Tibial nerve (tissue), 4 donors: ENCODE results near the gene BAIAP2L1.

Source experiments
- EP300 ChIP-seq, 2 donors: sonication (generic); formaldehyde crosslinking; IDR thresholded peaks; one replicate each; pipeline ENCODE4 v1.6.1; 2017; ENCODE audit warnings: antibody characterized with exemption in 2 of 2, mild to moderate bottlenecking in 1 of 2
- POLR2A ChIP-seq, 2 donors: fragments of 450-650 bp; IDR thresholded peaks; one replicate each; pipeline ENCODE4 v1.6.1; 2017; ENCODE audit warnings: antibody characterized with exemption in 2 of 2, mild to moderate bottlenecking in 2 of 2, moderate library complexity in 2 of 2
- TF ChIP-seq, protein P1 (sequence below), 5 experiments: fragments of 200-600 bp in 3 of 5; fragments of 450-650 bp in 2 of 5; sonication (generic) in 3 of 5; IDR thresholded peaks; one replicate each; pipeline ENCODE4 v1.5.1; 2016 to 2019; ENCODE audit warnings: antibody characterized with exemption in 5 of 5, mild to moderate bottlenecking in 3 of 5, moderate library complexity in 2 of 5

- TF ChIP-seq, protein P1, sequence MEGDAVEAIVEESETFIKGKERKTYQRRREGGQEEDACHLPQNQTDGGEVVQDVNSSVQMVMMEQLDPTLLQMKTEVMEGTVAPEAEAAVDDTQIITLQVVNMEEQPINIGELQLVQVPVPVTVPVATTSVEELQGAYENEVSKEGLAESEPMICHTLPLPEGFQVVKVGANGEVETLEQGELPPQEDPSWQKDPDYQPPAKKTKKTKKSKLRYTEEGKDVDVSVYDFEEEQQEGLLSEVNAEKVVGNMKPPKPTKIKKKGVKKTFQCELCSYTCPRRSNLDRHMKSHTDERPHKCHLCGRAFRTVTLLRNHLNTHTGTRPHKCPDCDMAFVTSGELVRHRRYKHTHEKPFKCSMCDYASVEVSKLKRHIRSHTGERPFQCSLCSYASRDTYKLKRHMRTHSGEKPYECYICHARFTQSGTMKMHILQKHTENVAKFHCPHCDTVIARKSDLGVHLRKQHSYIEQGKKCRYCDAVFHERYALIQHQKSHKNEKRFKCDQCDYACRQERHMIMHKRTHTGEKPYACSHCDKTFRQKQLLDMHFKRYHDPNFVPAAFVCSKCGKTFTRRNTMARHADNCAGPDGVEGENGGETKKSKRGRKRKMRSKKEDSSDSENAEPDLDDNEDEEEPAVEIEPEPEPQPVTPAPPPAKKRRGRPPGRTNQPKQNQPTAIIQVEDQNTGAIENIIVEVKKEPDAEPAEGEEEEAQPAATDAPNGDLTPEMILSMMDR (IDR thresholded peaks at IDR 0.05) = no peak
- no peak for TF ChIP-seq POLR2A (IDR thresholded peaks at IDR 0.05)
- no peak for TF ChIP-seq EP300 (IDR thresholded peaks at IDR 0.05)
Measured at GRCh38 chr7:98366562-98366938, 34.3 kb downstream of the BAIAP2L1 start.
